GM12874 (cell line): ENCODE data around the gene DNM2.

Experiments
- CTCF ChIP-seq: IDR thresholded peaks from 2 replicates; pipeline ENCODE4 v1.5.1; 2011; ENCODE audit warnings: low read depth, mild to moderate bottlenecking, control low read depth, low read length, moderate library complexity; ENCODE audit not compliant: insufficient read depth

Gene DNM2

DNA sequence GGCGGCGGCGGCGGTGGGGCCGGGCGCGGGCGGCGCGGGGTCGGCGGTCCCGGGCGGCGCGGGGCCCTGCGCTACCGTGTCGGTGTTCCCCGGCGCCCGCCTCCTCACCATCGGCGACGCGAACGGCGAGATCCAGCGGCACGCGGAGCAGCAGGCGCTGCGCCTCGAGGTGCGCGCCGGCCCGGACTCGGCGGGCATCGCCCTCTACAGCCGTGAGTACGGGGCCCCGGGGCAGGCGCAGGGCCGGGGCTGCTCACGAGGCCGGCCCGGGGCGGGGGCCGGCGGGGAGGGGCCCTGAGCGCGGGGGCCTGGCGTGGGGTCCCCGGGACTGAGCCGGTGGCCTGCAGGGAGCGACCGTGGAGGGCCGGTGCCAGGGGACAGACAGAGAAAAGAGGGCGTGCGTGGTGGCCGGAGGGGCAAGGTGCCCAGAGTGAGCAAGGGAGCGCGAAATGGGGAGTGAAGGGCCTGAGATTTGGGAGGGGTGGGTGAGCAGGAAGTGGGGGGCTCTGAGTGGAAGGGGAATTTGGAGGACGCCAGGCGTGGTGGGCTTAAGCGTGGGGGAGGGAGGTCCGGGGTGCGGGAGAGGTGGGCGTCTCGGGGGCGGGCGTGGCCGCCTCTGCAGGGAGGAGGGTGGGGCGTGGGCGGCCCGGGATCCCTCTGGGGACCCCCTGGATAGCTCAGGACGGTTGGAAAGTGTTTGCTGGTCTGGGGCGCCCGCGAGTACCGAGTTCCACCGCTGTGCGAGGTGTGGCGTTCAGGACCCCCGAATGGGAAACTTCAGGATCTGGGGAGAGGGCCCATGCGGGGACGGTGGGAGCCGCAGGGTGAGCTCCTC is 154.0 kb downstream of the DNM2 start:
- peak; percentile 27 for TF ChIP-seq CTCF

GRCh38 chr19:10872546-10873107 is 154.7 kb downstream of the DNM2 start:
- TF ChIP-seq CTCF = no peak

GRCh38 chr19:10874024-10874423 is 156.1 kb downstream of the DNM2 start:
- TF ChIP-seq CTCF = no peak

GRCh38 chr19:10876459-10877240 is 158.8 kb downstream of the DNM2 start:
- TF ChIP-seq CTCF = no peak

DNA sequence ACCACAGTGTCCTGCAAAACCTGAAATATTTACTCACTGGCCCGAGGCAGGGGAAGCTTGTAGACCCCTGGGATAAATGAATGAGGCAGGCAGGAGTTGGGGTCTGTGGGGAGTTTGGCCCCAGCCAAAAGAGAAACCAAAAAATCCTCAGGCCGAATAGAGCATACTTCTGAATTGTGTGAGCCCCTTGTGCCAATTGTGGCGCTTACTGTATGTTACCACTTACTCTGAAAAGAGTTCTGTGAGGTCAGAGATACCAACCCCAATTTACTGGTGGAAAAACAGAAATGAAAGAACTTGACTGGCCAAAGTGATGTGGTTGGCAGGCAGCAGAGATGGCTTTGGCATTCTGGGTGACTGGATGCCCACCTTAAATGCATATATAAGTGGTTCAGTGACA is 160.4 kb downstream of the DNM2 start:
- TF ChIP-seq CTCF = no peak
